Stomach (tissue), 4 donors: Measurements from ENCODE around the gene TAS1R1.

Experiments used
- CTCF ChIP-seq, 7 experiments: fragments of 450-650 bp in 4 of 7; fragments of 200-600 bp in 3 of 7; sonication (generic) in 3 of 7; IDR thresholded peaks; one replicate each; pipeline ENCODE4 v1.5.1; 2016 to 2019; ENCODE audit warnings: antibody characterized with exemption in 7 of 7, control low read depth in 2 of 7, mild to moderate bottlenecking in 1 of 7
- POLR2AphosphoS5 ChIP-seq, 3 donors: sonication (generic); formaldehyde crosslinking; IDR thresholded peaks; one replicate each; pipeline ENCODE4 v1.6.1; 2016; ENCODE audit warnings: antibody characterized with exemption in 3 of 3

- no peak for TF ChIP-seq CTCF (IDR thresholded peaks at IDR 0.05)
- TF ChIP-seq POLR2AphosphoS5 (IDR thresholded peaks at IDR 0.05): no peak
Observed at GRCh38 chr1:6508816-6509189, 46.3 kb upstream of the TAS1R1 start.
